ENCODE measurements around the gene PPARD. TPM values are rescaled to one million over a fixed set of nuclear protein-coding genes. Genes with fewer than 3 reads are reported as not detected.

The PPARD gene
- total and polyA plus RNA-seq, 2 experiments from 2014 or later, result 15.9 to 21.7 TPM

DNA sequence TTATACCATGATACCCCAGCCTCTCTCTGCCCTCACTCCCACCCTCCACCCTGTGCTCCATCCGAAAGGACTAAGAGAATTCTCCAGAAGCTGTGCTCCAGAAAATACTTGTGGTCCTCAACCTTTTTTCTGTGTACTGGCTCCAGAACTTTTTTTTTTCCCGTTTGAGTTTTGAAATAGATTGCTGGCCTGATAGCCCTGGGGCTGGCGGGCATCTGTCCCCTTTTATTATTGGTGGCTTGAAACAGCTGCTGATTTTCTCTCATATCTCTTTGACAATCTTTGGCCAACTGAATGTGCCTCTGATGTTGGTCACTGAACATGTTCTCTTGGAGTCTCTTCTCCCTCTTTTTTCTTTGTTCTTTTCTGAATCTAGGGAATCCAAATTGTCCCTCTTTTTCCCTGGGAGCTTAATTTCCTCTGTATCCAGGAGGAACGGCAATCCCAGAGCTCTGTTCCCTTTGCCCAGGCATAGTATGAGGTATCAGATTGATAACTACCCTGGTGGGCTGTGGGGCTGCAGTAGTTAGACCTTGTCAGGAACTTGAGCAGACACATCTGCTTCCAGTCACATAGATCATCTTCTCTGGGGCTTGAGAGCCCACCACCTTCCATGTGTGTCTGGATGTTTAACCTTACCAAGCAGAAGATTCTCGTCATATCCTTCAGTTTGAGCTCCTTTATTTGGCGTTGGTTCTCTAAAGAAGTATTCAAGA is 1.6 kb downstream of the PPARD start:
- 59 to 75% methylated on average over 5 to 6 of the region's 6 CpGs for WGBS, 2 experiments (ENCODE audit: low coverage in 1 of 2, low lambda C conversion rate in 2 of 2, missing lambda C conversion rate in 2 of 2)
- peaks cover 66% of the 10 kb centered on the region for H3K79me2 ChIP-seq (ENCODE audit: insufficient read depth)
- H3F3A ChIP-seq (ENCODE audit: insufficient read depth), result no peaks in the 10 kb centered on the region
- no peak for DNase-seq
- H3K9me3 ChIP-seq (ENCODE audit: low read depth), result no peaks in the 10 kb centered on the region
- peak overlapping the region; percentile 97 for H3K4me3 ChIP-seq
- no peak overlapping the region for H2AFZ ChIP-seq
- no peaks in the 10 kb centered on the region for H3K9me2 ChIP-seq (ENCODE audit: insufficient read depth)
- H4K20me1 ChIP-seq (ENCODE audit: insufficient read depth), result no peaks in the 10 kb centered on the region
- peak overlapping the region; percentile 93 for H3K9ac ChIP-seq
- peaks cover 13% of the 10 kb centered on the region; the same call in 1 of the 2 replicates for H3K4me1 ChIP-seq (ENCODE audit: insufficient read depth)
- peak overlapping the region; percentile 98 for H3K4me2 ChIP-seq (ENCODE audit: unreplicated experiment)
- no peaks in the 10 kb centered on the region for H3K27me3 ChIP-seq (replicated peaks; ENCODE audit: insufficient read depth)
- in situ Hi-C loops (cut with MboI), result loop anchor here (5.0 kb wide), 1 partner anchor 103 kb away; no protein-coding TSS in a partner anchor
- peak overlapping the region; percentile 64 for H3K27ac ChIP-seq
- no peak for TF ChIP-seq EZH2phosphoT487 (IDR thresholded peaks at IDR 0.05; ENCODE audit: insufficient read depth, low read depth)
- no peak for TF ChIP-seq EZH2 (IDR thresholded peaks at IDR 0.05; ENCODE audit: insufficient read depth, poor library complexity, severe bottlenecking)
- H3K36me3 ChIP-seq (ENCODE audit: low read depth), result peaks cover 17% of the 10 kb centered on the region; the same call in 1 of the 2 replicates

DNA sequence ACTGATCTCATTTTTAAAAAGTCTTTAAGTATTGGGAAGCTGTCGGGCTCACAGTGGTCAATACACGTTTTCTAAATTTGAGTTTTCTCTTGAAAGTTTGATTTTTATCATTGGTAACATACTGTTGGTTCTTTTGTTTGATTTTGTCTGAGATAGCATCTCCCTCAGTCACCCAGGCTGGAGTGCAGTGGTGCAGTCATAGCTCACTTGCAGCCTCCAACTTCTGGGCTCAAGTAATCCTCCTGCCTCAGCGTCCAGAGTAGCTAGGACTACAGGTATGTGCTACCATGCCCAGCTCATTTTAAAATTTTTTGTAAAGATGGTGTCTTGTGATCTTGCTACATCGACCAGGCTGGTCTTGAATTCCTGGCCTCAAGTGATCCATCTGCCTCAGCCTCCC is 9.1 kb downstream of the PPARD start:
- H3K4me1 ChIP-seq (ENCODE audit: insufficient read depth), result peaks cover 5% of the 10 kb centered on the region; the same call in 1 of the 2 replicates
- WGBS, 2 experiments (ENCODE audit: low coverage in 1 of 2, low lambda C conversion rate in 2 of 2, missing lambda C conversion rate in 2 of 2), result 83 to 88% methylated on average over 4 of the region's 4 CpGs
- no peak overlapping the region for H3K9ac ChIP-seq
- H3K79me2 ChIP-seq (ENCODE audit: insufficient read depth), result peaks cover 98% of the 10 kb centered on the region
- H3K4me2 ChIP-seq (ENCODE audit: unreplicated experiment), result no peak overlapping the region
- peaks cover 7% of the 10 kb centered on the region for H3F3A ChIP-seq (ENCODE audit: insufficient read depth)
- DNase-seq, result no peak
- peaks cover 57% of the 10 kb centered on the region for H3K36me3 ChIP-seq (ENCODE audit: low read depth)
- in situ Hi-C loops (cut with MboI), result no loop called here
- H3K27ac ChIP-seq, result no peak overlapping the region
- H3K9me3 ChIP-seq (ENCODE audit: low read depth), result no peaks in the 10 kb centered on the region
- no peak overlapping the region for H3K4me3 ChIP-seq
- H2AFZ ChIP-seq, result no peak overlapping the region
- H3K9me2 ChIP-seq (ENCODE audit: insufficient read depth), result no peaks in the 10 kb centered on the region
- no peaks in the 10 kb centered on the region for H4K20me1 ChIP-seq (ENCODE audit: insufficient read depth)
- no peaks in the 10 kb centered on the region for H3K27me3 ChIP-seq (replicated peaks; ENCODE audit: insufficient read depth)
- TF ChIP-seq EZH2 (IDR thresholded peaks at IDR 0.05; ENCODE audit: insufficient read depth, poor library complexity, severe bottlenecking) (no peak), EZH2phosphoT487 (IDR thresholded peaks at IDR 0.05; ENCODE audit: insufficient read depth, low read depth) (no peak)

DNA sequence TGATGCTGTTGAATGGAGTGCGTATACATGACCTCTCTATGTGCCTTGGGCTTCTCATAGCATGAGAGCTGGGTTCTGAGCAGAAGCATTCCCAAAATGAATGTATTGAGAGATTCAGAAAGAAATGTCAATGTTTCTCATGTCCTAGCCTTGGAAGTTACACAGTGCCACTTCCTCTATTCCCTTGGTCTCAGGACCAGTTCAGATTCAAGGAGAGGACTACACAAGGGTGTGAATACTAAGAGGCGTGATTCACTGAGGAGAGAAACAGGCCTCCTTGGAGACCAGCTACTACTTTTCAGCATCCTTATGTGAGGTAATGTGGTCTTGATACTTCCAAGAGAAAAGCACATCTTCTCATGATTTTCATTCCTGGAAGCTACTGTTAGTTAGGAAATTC is 10.4 kb downstream of the PPARD start:
- no peaks in the 10 kb centered on the region for H4K20me1 ChIP-seq (ENCODE audit: insufficient read depth)
- no peak overlapping the region for H3K4me2 ChIP-seq (ENCODE audit: unreplicated experiment)
- H3K4me3 ChIP-seq, result no peak overlapping the region
- WGBS, 2 experiments (ENCODE audit: low coverage in 1 of 2, low lambda C conversion rate in 2 of 2, missing lambda C conversion rate in 2 of 2), result 96 to 100% methylated on average over 2 of the region's 2 CpGs
- no peaks in the 10 kb centered on the region for H3K27me3 ChIP-seq (replicated peaks; ENCODE audit: insufficient read depth)
- no peak overlapping the region for H2AFZ ChIP-seq
- peaks cover 9% of the 10 kb centered on the region for H3F3A ChIP-seq (ENCODE audit: insufficient read depth)
- no peak for DNase-seq
- in situ Hi-C loops (cut with MboI), result no loop called here
- H3K27ac ChIP-seq, result no peak overlapping the region
- TF ChIP-seq EZH2phosphoT487 (IDR thresholded peaks at IDR 0.05; ENCODE audit: insufficient read depth, low read depth) (no peak), EZH2 (IDR thresholded peaks at IDR 0.05; ENCODE audit: insufficient read depth, poor library complexity, severe bottlenecking) (no peak)
- H3K9me3 ChIP-seq (ENCODE audit: low read depth), result no peaks in the 10 kb centered on the region
- peaks cover 59% of the 10 kb centered on the region for H3K36me3 ChIP-seq (ENCODE audit: low read depth)
- peaks cover 5% of the 10 kb centered on the region; the same call in 1 of the 2 replicates for H3K4me1 ChIP-seq (ENCODE audit: insufficient read depth)
- no peak overlapping the region for H3K9ac ChIP-seq
- H3K79me2 ChIP-seq (ENCODE audit: insufficient read depth), result peaks cover 98% of the 10 kb centered on the region
- no peaks in the 10 kb centered on the region for H3K9me2 ChIP-seq (ENCODE audit: insufficient read depth)

DNA sequence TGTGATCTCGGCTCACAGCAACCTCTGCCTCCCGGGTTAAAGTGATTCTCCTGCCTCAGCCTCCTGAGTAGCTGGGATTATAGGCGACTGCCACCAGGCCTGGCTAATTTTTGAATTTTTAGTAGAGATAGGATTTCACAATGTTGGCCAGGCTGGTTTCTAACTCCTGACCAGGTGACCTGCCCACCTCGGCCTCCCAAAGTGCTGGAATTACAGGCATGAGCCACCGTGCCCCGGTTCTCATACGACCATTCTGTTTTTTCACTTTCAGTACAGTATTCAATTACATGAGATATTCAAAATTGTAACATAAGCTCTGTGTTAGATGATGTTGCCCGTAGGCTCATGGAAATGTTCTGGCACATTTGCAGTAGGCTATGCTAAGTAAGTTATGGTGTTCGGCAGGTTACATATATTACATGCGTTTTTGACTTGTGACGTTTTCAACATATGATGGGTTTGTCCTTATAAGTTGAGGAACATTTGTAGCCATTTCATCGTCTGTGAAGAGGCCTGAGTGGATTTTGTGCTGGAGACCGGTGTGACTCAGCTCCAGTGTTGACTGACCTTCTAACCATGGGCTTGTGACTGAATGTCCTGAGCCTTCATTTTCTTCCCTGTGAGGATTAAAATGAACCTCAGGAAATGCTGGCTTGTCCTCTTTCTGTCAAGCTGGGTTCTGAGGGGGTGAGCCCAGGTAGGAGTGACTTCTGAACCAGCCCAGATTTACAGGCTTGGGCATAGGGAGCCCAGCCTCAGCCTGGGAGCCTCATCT is 12.2 kb downstream of the PPARD start:
- no peak overlapping the region for H3K4me2 ChIP-seq (ENCODE audit: unreplicated experiment)
- H2AFZ ChIP-seq, result no peak overlapping the region
- peaks cover 52% of the 10 kb centered on the region for H3K36me3 ChIP-seq (ENCODE audit: low read depth)
- peaks cover 98% of the 10 kb centered on the region for H3K79me2 ChIP-seq (ENCODE audit: insufficient read depth)
- 0 out of 2 replicates have a peak overlapping the region, but pooled peaks have one; percentile 27 for H3K9ac ChIP-seq
- H4K20me1 ChIP-seq (ENCODE audit: insufficient read depth), result no peaks in the 10 kb centered on the region; the same call in 1 of the 2 replicates
- no peaks in the 10 kb centered on the region for H3K9me2 ChIP-seq (ENCODE audit: insufficient read depth)
- peaks cover 7% of the 10 kb centered on the region; the same call in 1 of the 2 replicates for H3K4me1 ChIP-seq (ENCODE audit: insufficient read depth)
- in situ Hi-C loops (cut with MboI), result no loop called here
- DNase-seq, result peak; percentile 58
- peaks cover 25% of the 10 kb centered on the region for H3F3A ChIP-seq (ENCODE audit: insufficient read depth)
- peak overlapping the region; percentile 56 for H3K27ac ChIP-seq
- TF ChIP-seq EZH2 (IDR thresholded peaks at IDR 0.05; ENCODE audit: insufficient read depth, poor library complexity, severe bottlenecking), result no peak
- no peak for TF ChIP-seq EZH2phosphoT487 (IDR thresholded peaks at IDR 0.05; ENCODE audit: insufficient read depth, low read depth)
- WGBS, 2 experiments (ENCODE audit: low coverage in 1 of 2, low lambda C conversion rate in 2 of 2, missing lambda C conversion rate in 2 of 2), result 91 to 95% methylated on average over 13 of the region's 13 CpGs
- no peak overlapping the region for H3K4me3 ChIP-seq
- no peaks in the 10 kb centered on the region for H3K9me3 ChIP-seq (ENCODE audit: low read depth)
- H3K27me3 ChIP-seq (replicated peaks; ENCODE audit: insufficient read depth), result no peaks in the 10 kb centered on the region
